Muscle layer of colon (tissue), 2 donors: ENCODE results near the gene CWC22.
"Not testable (repeated sequence)": the region's sequence is repeated elsewhere in the genome, so short reads cannot be mapped to it uniquely, and the experiment has no call there.

ENCODE experiments used
- H3K27ac ChIP-seq: one replicate; pipeline ENCODE4 v1.7.0; 2013; ENCODE audit warnings: low read depth, mild to moderate bottlenecking, low read length, moderate library complexity
- H3K27me3 ChIP-seq, 2 donors: one replicate each; pipeline ENCODE4 v1.7.0; 2013; ENCODE audit warnings: low read length in 2 of 2, mild to moderate bottlenecking in 2 of 2; ENCODE audit not compliant: insufficient read depth in 2 of 2, control insufficient read depth in 1 of 2
- H3K36me3 ChIP-seq: one replicate; pipeline ENCODE4 v1.7.0; 2013; ENCODE audit warnings: mild to moderate bottlenecking, low read length; ENCODE audit not compliant: insufficient read depth
- H3K4me1 ChIP-seq: one replicate; pipeline ENCODE4 v1.7.0; 2013; ENCODE audit warnings: mild to moderate bottlenecking, low read length; ENCODE audit not compliant: insufficient read depth
- H3K4me3 ChIP-seq, 2 donors: one replicate each; pipeline ENCODE4 v1.7.0; 2013; ENCODE audit warnings: low read length in 2 of 2, low read depth in 1 of 2, mild to moderate bottlenecking in 1 of 2, moderate library complexity in 1 of 2
- H3K9ac ChIP-seq: one replicate; pipeline ENCODE4 v1.7.0; 2013; ENCODE audit warnings: low read length
- H3K9me3 ChIP-seq: one replicate; pipeline ENCODE4 v1.7.0; 2013; ENCODE audit warnings: mild to moderate bottlenecking, low read length
- donor health status: abdominal sarcoma.
- donor health status: Adenocarcinoma of cecum.

CWC22 gene

DNA sequence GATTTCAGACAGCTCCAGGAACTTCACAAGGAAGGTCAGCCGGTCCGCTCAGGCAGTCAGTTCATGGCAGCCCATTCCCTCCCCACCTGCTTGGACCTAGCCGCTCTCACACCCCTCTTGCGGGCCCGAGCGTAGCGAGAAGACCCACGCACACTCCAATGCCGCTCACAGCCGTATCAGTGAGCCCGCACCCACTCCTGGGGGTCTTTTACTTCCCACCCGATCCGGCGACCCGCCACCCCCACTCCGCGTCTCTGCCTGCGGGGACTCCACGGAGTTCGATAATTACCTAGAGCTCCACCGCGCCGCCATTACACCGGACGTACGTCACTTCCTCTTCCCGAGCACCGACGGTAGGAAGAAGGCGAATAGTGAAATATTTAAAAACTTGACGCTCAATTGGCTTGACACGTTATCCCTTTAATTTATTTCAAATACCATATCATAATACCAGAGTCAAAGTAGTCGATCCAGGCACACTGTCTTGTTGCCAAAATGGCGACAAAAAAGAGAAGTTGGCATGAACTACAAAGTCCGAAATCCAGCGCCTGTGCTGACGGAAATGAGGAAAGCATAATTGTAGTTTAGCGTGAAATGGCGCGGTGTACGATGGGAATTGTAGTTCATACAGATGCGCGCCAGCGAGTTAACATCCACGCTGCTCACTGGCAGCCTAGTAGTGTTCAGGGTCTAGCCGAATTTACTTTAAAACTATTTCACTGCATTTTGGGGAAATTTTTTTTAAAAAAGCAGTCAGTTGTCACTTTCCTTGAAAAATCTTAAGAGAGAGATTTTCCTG, at the start of gene CWC22:
Gene CWC22, minus strand, starts transcription at position 517 of the 799 bp plus-strand sequence. CDS start 13,956 bp downstream, outside the sequence.
- Histone ChIP-seq H3K4me3 (peak within 1 kb of the TSS; percentile 55 to 91), H3K36me3 (no peaks in the 10 kb centered on the region), H3K4me1 (peaks cover 10% of the 10 kb centered on the region)

DNA sequence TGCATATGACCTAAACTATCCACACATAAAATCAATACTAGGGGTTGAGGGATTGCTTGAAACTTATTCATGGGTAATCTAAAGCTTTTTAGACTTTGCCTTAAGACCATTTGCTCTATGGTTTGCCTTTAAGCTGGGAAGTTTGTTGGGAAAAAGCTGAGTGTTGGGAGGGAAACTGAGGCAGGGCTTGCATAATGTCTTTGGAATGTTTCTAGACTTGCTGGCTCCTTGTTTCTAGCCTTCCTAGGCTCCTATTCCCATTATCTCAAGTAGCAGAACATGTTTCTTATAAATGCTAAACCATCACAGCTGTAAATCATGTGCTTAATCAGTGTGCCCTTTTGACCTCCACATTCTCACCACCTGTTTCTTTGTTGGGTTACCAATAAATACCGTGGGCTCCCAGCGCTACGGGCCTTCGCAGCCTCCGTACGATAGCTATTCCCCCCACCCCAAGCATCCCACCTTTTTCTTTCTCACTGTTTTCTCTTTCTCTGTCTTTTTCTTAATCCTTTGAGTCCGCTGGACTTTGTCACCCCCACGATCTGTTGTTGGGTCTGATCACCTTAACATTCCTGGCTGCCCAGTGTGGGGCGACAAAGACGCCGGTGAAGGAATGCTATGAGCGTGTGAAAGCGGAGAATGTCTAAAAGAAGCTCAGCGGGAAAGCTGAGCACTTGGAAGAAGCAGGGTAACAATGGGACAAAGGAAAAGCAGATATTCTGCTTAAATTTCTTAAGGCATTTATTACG, 49.4 kb upstream of the CWC22 start:
- no peaks in the 10 kb centered on the region for H3K36me3 ChIP-seq
- no peaks in the 10 kb centered on the region for H3K9me3 ChIP-seq
- H3K9ac ChIP-seq: no peak overlapping the region
- H3K4me3 ChIP-seq: no peak overlapping the region
- H3K4me1 ChIP-seq: no peaks in the 10 kb centered on the region
- H3K27me3 ChIP-seq: no peaks in the 10 kb centered on the region
- H3K27ac ChIP-seq: no peak overlapping the region

More for the DNA sequence above, at the start of gene CWC22:
- H3K9ac ChIP-seq: peak within 1 kb of the TSS; percentile 81
- H3K9me3 ChIP-seq: no peaks in the 10 kb centered on the region
- peak within 1 kb of the TSS; percentile 81 for H3K27ac ChIP-seq
- no peaks in the 10 kb centered on the region for H3K27me3 ChIP-seq

DNA sequence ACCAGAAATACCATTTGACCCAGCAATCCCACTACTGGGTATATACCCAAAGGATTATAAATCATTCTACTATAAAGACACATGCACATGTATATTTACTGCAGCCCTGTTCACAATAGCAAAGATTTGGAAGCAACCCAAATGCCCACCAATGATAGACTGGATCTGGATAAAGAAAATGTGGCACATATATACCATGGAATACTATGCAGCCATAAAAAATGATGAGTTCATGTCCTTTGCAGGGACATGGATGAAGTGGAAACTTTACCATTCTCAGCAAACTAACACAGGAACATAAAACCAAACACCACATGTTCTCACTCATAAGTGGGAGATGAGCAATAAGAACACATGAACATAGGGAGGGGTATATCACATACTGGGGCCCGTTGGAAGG, 47.5 kb upstream of the CWC22 start:
- not testable (repeated sequence) for H3K27me3 ChIP-seq, H3K27ac ChIP-seq, H3K9ac ChIP-seq, H3K9me3 ChIP-seq, H3K36me3 ChIP-seq, H3K4me3 ChIP-seq, H3K4me1 ChIP-seq

DNA sequence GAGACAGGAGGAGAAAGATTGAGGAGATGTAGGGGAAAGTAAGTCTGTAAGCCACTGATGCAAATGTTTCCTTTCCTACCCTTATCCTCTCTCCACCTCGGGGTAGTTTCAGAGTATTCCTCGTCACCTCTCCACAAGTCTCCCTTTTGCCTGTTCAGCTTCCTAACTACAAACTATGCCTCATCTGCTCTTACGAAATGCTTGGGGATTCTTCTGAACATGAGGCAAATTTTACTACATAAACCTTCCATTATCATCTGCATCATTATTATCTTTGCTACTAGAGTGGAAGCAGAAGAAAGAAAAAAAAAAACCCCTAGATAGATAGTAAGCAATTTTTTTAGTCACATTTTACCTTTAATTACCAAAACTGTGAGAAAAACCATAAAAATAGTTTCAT, 43.1 kb upstream of the CWC22 start:
- Histone ChIP-seq H3K4me1 (no peaks in the 10 kb centered on the region), H3K27ac (no peak overlapping the region), H3K4me3 (no peak overlapping the region), H3K9ac (no peak overlapping the region), H3K36me3 (no peaks in the 10 kb centered on the region), H3K27me3 (no peaks in the 10 kb centered on the region), H3K9me3 (no peaks in the 10 kb centered on the region)

DNA sequence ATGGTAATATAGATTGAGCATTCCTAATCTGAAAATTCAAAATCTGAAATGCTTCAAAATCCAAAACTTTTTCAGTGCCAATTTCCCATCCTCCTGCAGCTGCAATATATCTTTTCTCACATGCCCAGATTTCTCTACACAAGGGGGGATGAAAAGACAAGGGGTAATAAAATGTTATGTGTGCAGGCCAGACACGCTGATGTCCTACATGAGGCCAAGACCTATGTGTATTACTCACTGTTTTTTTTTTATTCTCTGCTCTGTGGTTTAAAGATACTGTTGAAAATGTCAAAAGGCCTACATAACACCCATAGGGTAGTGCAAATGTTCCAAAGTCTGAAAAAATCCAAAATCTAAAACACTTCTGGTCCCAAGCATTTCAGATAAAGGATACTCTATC, 41.2 kb upstream of the CWC22 start:
- H3K27ac ChIP-seq: no peak overlapping the region
- no peak overlapping the region for H3K9ac ChIP-seq
- H3K9me3 ChIP-seq: no peaks in the 10 kb centered on the region
- H3K36me3 ChIP-seq: no peaks in the 10 kb centered on the region
- H3K27me3 ChIP-seq: no peaks in the 10 kb centered on the region
- H3K4me1 ChIP-seq: no peaks in the 10 kb centered on the region
- no peak overlapping the region for H3K4me3 ChIP-seq

DNA sequence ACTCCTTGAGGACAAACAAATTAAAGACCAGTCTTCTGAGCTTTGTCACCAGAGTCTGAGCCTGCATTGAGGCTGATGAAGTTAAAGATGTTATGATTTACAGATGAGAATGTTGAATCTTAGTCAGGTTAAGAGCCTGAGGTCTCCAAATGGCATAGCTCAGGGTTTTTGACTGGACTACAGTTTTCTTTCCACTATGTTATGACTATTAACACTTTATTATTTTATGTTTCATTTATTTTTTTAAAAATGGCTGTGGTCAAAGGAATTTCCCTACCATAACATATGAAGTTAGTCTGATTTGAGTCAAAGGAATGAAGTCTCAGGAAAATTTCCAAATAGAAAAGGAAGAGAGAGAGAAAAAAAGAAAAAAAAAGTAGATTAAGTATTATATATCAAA, 39.7 kb upstream of the CWC22 start:
- Histone ChIP-seq H3K27ac (no peak overlapping the region), H3K27me3 (no peaks in the 10 kb centered on the region), H3K4me3 (no peak overlapping the region), H3K4me1 (no peaks in the 10 kb centered on the region), H3K9me3 (no peaks in the 10 kb centered on the region), H3K36me3 (no peaks in the 10 kb centered on the region), H3K9ac (no peak overlapping the region)

DNA sequence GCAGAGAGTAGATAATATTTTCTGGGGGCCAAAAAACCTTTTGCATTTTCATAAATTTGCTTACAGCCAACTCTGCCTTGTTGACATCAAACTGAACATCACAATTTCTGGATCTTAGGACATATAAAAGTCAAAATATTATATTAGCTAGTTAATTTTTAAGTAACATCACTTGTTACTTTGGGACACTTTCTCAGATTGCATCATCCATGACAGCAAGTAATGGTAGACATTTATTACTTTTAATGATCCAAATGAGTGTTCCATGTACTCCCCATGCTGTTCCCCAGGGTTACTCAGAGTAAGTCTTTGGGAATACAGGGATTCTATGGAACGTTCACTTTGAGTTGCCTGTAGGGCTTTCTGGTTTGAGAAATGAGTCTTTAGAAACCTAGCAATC, 39.1 kb upstream of the CWC22 start:
- Histone ChIP-seq H3K4me1 (no peaks in the 10 kb centered on the region), H3K36me3 (no peaks in the 10 kb centered on the region), H3K4me3 (no peak overlapping the region), H3K27me3 (no peaks in the 10 kb centered on the region), H3K27ac (no peak overlapping the region), H3K9ac (no peak overlapping the region), H3K9me3 (no peaks in the 10 kb centered on the region)

DNA sequence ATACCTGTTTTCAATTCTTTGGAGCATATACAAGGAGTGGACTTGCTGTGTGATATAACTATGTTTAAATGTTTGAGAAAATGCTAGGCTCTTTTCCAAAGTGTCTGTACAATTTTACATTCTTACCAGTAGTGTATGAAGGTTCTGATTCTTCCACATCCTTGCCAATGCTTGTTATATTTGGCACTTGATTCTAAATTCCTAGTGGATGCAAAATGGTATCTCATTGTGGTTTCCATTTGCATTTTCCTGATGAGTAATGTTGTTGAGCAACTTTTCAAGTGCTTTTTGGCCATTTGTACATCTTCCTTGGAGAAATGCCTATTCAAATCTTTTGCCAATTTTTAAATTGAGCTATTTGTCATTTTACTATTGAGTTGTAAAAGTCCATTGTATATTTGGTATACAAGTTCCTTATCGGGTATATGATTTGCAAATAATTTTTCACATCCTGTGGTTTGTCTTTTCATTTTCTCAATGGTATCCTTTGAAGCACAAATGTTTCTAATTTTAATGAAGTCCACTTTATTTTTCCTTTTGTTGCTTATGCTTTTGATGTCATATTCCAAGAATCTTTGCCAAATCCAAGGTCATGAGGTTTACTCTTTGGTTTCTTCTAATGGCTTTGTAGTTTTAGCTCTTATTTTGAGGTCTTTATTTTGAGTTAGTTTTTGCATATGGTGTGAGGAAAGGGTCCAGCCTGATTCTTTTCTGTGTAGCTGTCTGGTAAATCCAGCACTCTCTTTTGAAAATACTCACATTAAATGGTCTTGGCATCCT, 33.2 kb upstream of the CWC22 start:
- H3K4me1 ChIP-seq: no peaks in the 10 kb centered on the region
- H3K4me3 ChIP-seq: no peak overlapping the region
- no peaks in the 10 kb centered on the region for H3K36me3 ChIP-seq
- H3K9me3 ChIP-seq: no peaks in the 10 kb centered on the region
- H3K27ac ChIP-seq: no peak overlapping the region
- H3K9ac ChIP-seq: no peak overlapping the region
- no peaks in the 10 kb centered on the region for H3K27me3 ChIP-seq

DNA sequence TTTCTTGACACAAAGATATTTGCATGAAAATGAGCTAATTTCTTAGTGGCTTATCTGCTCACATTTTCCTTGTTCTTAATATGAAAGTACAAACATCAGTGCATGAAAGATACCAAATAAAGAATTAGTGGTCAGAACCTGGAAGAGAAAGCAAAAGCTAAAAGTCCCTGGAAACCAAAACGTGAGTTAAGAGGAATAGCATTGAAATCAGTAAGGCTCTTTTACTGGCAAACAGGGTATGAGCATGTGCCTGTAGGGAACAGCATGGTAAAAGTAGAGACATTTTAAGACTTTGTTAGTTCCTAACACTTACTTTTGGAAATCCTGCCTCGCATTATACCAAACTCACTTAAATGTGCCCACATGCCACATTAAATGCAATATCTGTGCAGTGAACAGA, 31.9 kb upstream of the CWC22 start:
- H3K36me3 ChIP-seq: no peaks in the 10 kb centered on the region
- H3K27ac ChIP-seq: no peak overlapping the region
- no peak overlapping the region for H3K9ac ChIP-seq
- H3K27me3 ChIP-seq: no peaks in the 10 kb centered on the region
- no peaks in the 10 kb centered on the region for H3K9me3 ChIP-seq
- no peaks in the 10 kb centered on the region for H3K4me1 ChIP-seq
- H3K4me3 ChIP-seq: no peak overlapping the region

DNA sequence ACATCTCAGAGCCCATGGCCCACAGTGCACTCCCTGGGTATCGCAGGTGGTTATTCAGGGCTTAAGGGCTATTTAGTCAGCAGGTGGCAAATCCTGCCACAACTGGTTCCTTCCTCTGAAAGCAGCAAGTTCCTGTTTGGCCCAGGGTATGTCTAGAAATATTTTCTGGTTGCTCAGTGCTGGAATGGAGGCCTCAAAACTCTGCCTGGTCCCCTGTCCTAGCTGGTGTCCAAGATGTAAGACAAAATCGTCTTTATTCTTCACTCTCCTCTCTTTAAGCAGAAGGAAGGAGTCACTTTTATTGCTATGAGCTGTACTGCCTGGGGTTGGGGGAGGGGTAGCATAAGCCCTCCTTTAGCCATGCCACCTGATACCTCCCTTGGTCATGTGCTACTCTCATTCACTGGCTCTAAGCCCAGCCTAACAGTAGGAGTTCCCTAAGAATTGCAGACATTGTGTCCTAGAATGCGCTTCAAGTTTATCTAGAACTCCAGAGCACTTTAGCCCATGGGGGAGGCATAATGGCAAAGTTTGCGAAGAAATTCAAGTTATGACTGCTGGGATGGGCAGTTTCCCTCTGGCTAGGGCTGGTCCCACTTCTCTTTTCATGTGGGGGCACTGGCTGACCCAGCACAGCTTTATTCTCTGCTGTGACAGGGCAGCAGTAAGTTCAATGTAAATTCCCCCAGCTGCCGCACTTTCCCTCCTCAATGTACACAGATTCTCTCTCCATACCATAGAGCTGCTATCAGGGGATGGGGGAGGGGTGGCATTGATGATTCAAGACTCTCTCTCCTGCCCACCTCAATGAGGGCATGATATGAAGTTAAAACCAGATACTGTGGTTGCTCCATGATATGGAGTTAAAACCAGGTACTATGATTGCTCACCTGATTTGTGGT, 27.1 kb upstream of the CWC22 start:
- no peak overlapping the region for H3K27ac ChIP-seq
- H3K36me3 ChIP-seq: no peaks in the 10 kb centered on the region
- no peaks in the 10 kb centered on the region for H3K9me3 ChIP-seq
- no peak overlapping the region for H3K4me3 ChIP-seq
- no peaks in the 10 kb centered on the region for H3K27me3 ChIP-seq
- H3K9ac ChIP-seq: no peak overlapping the region
- H3K4me1 ChIP-seq: no peaks in the 10 kb centered on the region
